NK-92 (cell line): ENCODE data around the gene GFER.

Experiments
- DNase-seq: peaks from one replicate; lab custom pipeline; 2025; ENCODE audit not compliant: unreplicated experiment; lab: John Stamatoyannopoulos, UW

Gene GFER

GRCh38 chr16:1990351-1991134, 6.5 kb downstream of the GFER start:
- DNase-seq: no peak

- DNase-seq: no peak
Measured at GRCh38 chr16:1991135-1991551, 7.2 kb downstream of the GFER start.

- DNase-seq: no peak
Measured at GRCh38 chr16:1991588-1991947, 7.6 kb downstream of the GFER start.

- DNase-seq: peak; percentile 87
Measured at GRCh38 chr16:1991948-1992703, 8.1 kb downstream of the GFER start.

- DNase-seq: no peak
Measured at GRCh38 chr16:1992704-1993317, 8.8 kb downstream of the GFER start.

- DNase-seq: no peak
Measured at GRCh38 chr16:1993731-1994131, 9.7 kb downstream of the GFER start.

- no peak for DNase-seq
Measured at GRCh38 chr16:1997494-1998359, 13.7 kb downstream of the GFER start.

- DNase-seq: no peak
Measured at GRCh38 chr16:1998360-1998835, 14.4 kb downstream of the GFER start.

- DNase-seq: no peak
Measured at GRCh38 chr16:1998852-1999801, 15.1 kb downstream of the GFER start.

- no peak for DNase-seq
Measured at GRCh38 chr16:1999866-2000514, 16.0 kb downstream of the GFER start.

GRCh38 chr16:2001035-2001434, 17.0 kb downstream of the GFER start:
- DNase-seq: no peak

- DNase-seq: no peak
Measured at GRCh38 chr16:2001456-2002355, 17.7 kb downstream of the GFER start.

- DNase-seq: no peak
Measured at GRCh38 chr16:2002406-2003230, 18.6 kb downstream of the GFER start.

- no peak for DNase-seq
Measured at GRCh38 chr16:2003231-2003826, 19.3 kb downstream of the GFER start.

GRCh38 chr16:2003827-2004641, 20.0 kb downstream of the GFER start:
- DNase-seq: no peak
